ENCODE results near the gene PGAM5.
"Not testable (repeated sequence)": the region's sequence is repeated elsewhere in the genome, so short reads cannot be mapped to it uniquely, and the experiment has no call there.

PGAM5 gene

DNA sequence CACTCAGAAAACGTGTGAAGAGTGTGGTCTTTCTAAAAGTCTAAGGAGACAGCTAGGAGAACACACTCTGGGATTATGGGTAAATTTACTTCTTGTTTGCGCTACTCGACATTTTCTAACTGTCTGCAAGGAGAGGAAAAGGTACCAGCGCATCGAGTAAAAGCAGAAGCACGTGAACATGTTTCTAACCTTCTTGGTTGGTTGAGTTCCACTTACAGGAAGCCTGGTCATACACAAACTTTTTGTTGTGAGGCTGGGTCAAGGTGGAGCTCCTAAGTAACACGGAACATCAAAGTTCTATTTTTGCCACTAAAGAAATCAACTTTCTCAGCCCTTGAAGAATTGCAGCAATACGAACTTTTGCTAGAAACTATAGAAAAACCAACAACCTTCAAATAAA lies 31.0 kb downstream of the PGAM5 start:
- DNase-seq (ENCODE audit: extremely low read depth in 1 of 2, low read depth in 1 of 2): no peak

DNA sequence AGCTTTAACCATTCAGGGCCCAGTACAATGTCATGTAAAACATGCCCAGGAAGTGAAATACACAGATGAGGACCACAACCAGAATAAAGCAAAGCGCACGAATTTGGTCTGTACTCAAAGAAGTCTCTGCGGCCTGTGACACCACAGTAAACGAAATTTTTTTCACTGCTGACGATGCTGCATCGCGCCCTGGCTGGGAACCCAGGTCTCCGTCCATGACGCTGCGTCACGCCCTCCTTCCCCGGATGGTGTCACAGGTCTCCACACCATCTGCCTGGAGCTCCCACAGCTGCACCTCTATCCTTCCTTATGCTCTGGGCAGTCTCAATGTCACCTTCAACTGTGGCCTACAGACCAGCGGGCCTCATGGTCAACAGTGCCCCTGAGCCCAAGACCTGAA lies 33.2 kb downstream of the PGAM5 start:
- DNase-seq (ENCODE audit: extremely low read depth in 1 of 2, low read depth in 1 of 2): no peak

GRCh38 chr12:132746613-132747012 lies 36.0 kb downstream of the PGAM5 start:
- DNase-seq (ENCODE audit: extremely low read depth in 1 of 2, low read depth in 1 of 2): no peak

DNA sequence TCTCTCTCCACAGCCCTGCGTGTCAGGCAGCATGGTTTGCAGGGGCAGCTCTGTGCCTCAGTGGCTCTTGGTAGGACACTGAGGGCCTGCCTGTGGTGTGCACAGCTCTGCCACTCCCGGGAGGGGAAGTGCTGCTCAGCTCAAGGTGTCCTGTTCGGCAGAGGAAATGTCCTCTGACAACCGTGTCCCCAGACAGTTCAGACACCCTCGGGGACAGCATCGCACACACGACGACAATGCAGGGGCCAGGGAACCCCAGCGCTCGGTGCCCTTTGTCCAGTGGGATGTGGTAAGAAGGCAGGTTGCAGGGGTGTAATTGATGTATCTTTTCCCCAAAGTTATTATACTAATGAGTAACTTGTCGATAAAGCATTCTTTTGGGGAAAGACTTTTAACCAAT lies 36.8 kb downstream of the PGAM5 start:
- no peak for DNase-seq (ENCODE audit: extremely low read depth in 1 of 2, low read depth in 1 of 2)

DNA sequence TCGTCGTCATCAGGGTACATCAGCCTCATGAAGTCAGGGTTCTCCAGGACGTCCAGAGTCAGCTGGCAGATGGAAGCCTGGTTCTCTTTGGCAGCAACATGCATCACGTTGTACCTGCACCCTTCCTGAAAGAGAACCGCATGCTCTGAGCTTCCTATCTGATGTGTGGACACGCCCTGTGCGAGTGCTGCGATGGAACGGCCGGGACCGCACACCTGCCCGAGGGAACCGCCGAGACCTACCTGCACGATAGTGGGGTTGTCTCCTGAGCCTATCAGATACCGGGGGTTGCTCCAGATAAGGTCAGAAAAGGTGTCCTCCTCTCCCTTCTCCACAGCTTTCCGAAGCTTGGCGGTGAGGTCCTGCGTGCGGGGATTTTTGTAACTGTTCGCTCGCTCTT lies 37.3 kb downstream of the PGAM5 start:
- DNase-seq (ENCODE audit: extremely low read depth in 1 of 2, low read depth in 1 of 2): no peak

GRCh38 chr12:132748319-132748718 lies 37.7 kb downstream of the PGAM5 start:
- no peak for DNase-seq (ENCODE audit: extremely low read depth in 1 of 2, low read depth in 1 of 2)

DNA sequence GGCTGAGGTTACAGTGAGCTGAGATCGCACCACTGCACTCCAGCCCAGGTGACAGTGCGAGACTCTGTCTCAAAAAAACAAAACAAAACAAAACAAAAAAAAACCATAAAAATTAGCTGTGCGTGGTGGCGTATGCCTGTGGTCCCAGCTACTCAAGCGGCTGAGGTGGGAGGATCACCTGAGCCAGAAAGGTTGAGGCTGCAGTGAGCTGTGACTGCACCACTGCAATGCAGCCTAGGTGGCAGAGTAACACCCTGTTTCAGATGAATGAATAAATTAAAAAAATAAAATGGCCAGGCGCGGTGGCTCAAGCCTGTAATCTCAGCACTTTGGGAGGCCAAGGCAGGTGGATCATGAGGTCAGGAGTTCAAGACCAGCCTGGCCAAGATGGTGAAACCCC lies 43.0 kb downstream of the PGAM5 start:
- DNase-seq (ENCODE audit: extremely low read depth in 1 of 2, low read depth in 1 of 2): not testable (repeated sequence)

- DNase-seq (ENCODE audit: extremely low read depth in 1 of 2, low read depth in 1 of 2): no peak
Measured at GRCh38 chr12:132754160-132754932, 43.7 kb downstream of the PGAM5 start.

DNA sequence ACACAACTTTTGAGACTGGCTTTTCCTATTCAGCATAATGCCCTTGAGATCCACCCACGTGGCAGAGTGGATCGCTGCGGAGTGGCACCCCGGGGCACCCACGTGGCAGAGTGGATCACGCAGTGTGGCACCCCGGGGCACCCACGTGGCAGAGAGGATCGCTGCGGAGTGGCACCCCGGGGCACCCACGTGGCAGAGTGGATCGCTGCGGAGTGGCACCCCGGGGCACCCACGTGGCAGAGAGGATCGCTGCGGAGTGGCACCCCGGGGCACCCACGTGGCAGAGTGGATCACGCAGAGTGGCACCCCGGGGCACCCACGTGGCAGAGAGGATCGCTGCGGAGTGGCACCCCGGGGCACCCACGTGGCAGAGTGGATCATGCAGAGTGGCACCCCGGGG lies 48.2 kb downstream of the PGAM5 start:
- not testable (repeated sequence) for DNase-seq (ENCODE audit: extremely low read depth in 1 of 2, low read depth in 1 of 2)

GRCh38 chr12:132759359-132759758 lies 48.7 kb downstream of the PGAM5 start:
- no peak for DNase-seq (ENCODE audit: extremely low read depth in 1 of 2, low read depth in 1 of 2)

- DNase-seq (ENCODE audit: extremely low read depth in 1 of 2, low read depth in 1 of 2): peak; percentile 49 to 52
Measured at GRCh38 chr12:132761032-132761920, 50.6 kb downstream of the PGAM5 start, which contains the start of gene ANKLE2. TSS of gene ANKLE2 (minus strand) at chr12:132761832. CDS start at chr12:132761798, 34 bp downstream.

GRCh38 chr12:132761921-132762583 lies 51.4 kb downstream of the PGAM5 start:
- DNase-seq (ENCODE audit: extremely low read depth in 1 of 2, low read depth in 1 of 2): peak; percentile 46 to 84

- no peak for DNase-seq (ENCODE audit: extremely low read depth in 1 of 2, low read depth in 1 of 2)
Measured at GRCh38 chr12:132764231-132764630, 53.6 kb downstream of the PGAM5 start.

DNA sequence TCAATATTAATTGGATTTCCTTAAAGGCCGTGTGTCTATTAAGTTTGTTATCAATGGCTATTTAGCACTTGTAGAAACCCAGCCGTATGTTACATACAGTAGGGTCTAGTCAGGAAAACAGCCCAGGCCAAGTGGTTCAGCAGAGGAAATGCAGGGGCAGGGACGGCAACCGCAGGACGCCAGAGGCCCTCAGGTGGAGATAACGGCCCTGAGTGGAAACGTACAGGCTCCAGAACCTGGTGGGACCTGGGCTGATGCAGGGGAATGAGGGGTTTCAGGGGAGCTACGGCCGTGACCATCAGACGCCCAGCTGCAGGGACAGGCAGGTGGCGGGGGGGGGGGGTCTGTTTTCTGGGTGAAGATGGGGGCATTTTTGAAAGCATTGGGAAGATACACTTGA lies 54.7 kb downstream of the PGAM5 start:
- no peak for DNase-seq (ENCODE audit: extremely low read depth in 1 of 2, low read depth in 1 of 2)

GRCh38 chr12:132766380-132767085 lies 55.9 kb downstream of the PGAM5 start:
- DNase-seq (ENCODE audit: extremely low read depth in 1 of 2, low read depth in 1 of 2): no peak

DNA sequence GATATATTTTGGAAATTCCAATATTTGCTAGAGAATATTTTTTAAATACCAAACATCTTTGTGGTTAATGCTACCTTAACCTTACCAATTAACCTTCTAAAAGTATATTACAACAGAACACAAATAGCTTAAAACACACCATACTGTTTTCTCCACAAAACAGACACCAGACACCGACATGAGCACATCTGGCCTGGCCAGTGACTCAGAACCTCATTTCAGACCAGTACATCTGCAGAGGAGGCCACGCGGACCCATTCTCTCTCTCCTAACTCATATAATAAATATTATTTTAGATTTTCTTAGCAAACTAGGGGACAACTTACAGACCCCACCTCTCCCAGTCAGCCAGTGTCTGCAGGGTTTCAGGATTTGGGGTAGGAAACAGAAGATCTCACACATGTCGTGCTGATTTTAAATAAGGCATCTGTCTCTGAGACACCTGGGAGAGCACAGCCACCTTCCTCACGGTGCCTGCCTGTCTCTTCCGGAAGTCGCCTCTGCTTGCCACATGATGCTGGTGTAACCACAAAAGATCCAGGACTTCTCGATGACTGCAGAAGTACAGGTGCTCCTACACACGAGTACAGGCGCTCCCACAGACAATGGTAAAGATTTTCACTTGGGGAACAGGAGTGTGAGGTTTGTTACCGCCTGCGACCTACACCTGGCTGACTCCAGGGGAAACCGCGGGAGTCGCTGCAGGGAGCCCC lies 60.6 kb downstream of the PGAM5 start:
- no peak for DNase-seq (ENCODE audit: extremely low read depth in 1 of 2, low read depth in 1 of 2)
